HepG2 (cell line): ENCODE measurements around the gene TAAR5. TPM values are rescaled to one million over a fixed set of nuclear protein-coding genes. Genes with fewer than 3 reads are reported as not detected.

ENCODE experiments used
- ATAC-seq: fragments of 200-7000 bp; cut with Tn5 transposase; 3 replicates; pipeline ENCODE4 v1.9.1; 2020; ENCODE audit warnings: mild to moderate bottlenecking, moderate library complexity
- BruUV-seq: library from RNA; stranded (reverse); fragments of 400-500 nt; replicated peaks from 2 replicates; lab custom pipeline; 2021; lab: Mats Ljungman, UMichigan
- CTCF ChIA-PET: fragments of 300-600 bp; formaldehyde crosslinking; extraction: SDS; loops from one replicate; lab custom pipeline; 2021; ENCODE audit warnings: low total read pairs, inconsistent platforms, low intra/inter-chr PET ratio; lab: Yijun Ruan, JAX
- POLR2A ChIA-PET: fragments of 350-600 bp; sonication (Branson Sonifier 250); formaldehyde crosslinking; loops from one replicate; lab custom pipeline; 2020; ENCODE audit warnings: antibody characterized with exemption, inconsistent platforms; lab: Yijun Ruan, JAX
- DNase-seq: peaks from one replicate; pipeline ENCODE4 v3.0.0-alpha.2; 2015; ENCODE audit warnings: low spot score
- FAIRE-seq: peaks from 3 replicates; lab custom pipeline; 2011; peaks lifted over from hg19 to GRCh38; lab: Jason Lieb, UNC
- H2AFZ ChIP-seq: one replicate; pipeline ENCODE4 v1.6.1; 2011; ENCODE audit warnings: low read length, inconsistent platforms
- H3K27ac ChIP-seq: fragments of 300-600 bp; 3 replicates; pipeline ENCODE4 v1.8.0; 2011; ENCODE audit warnings: mixed run types, mild to moderate bottlenecking, mixed read lengths, low read length, inconsistent platforms; ENCODE audit not compliant: insufficient read depth; ENCODE audit errors: extremely low read length
- H3K27me3 ChIP-seq, 2 experiments: fragments of 200-600 bp in 1 of 2; 2 replicates in 1 of 2; 3 replicates in 1 of 2; pipeline versions ENCODE4 v1.6.0 to v1.8.0; 2011; ENCODE audit warnings: low read length in 2 of 2, mild to moderate bottlenecking in 2 of 2, moderate library complexity in 2 of 2, inconsistent platforms in 1 of 2; ENCODE audit not compliant: insufficient read depth in 2 of 2, control insufficient read depth in 1 of 2
- H3K36me3 ChIP-seq, 2 experiments: fragments of 200-600 bp in 1 of 2; replicated peaks in 1 of 2; 2 replicates in 1 of 2; 3 replicates in 1 of 2; pipeline versions ENCODE4 v1.5.1 to v1.8.0; 2011; ENCODE audit warnings: low read length in 2 of 2, inconsistent platforms in 1 of 2; ENCODE audit not compliant: insufficient read depth in 2 of 2, control insufficient read depth in 1 of 2
- H3K4me1 ChIP-seq: 2 replicates; pipeline ENCODE4 v1.5.1; 2012; ENCODE audit warnings: low read length, inconsistent platforms; ENCODE audit not compliant: insufficient read depth
- H3K4me2 ChIP-seq: 2 replicates; pipeline ENCODE4 v1.6.0; 2011; ENCODE audit warnings: low read depth, low read length, inconsistent platforms
- H3K4me3 ChIP-seq, 3 experiments: fragments of 200-600 bp in 1 of 3; sonication (generic), shearing (Covaris generic) in 1 of 3; replicated peaks in 1 of 3; 2 replicates each; pipeline ENCODE4 v1.5.1; 2011 to 2016; ENCODE audit warnings: low read length in 3 of 3, inconsistent platforms in 2 of 3, low read depth in 2 of 3, mild to moderate bottlenecking in 2 of 3, control low read depth in 1 of 3, mixed read lengths in 1 of 3; ENCODE audit not compliant: insufficient read depth in 1 of 3
- H3K79me2 ChIP-seq: one replicate; pipeline ENCODE4 v1.6.1; 2011; ENCODE audit warnings: low read length, inconsistent platforms; ENCODE audit not compliant: insufficient read depth
- H3K9ac ChIP-seq: 2 replicates; pipeline ENCODE4 v1.6.0; 2011; ENCODE audit warnings: mild to moderate bottlenecking, low read depth, low read length, inconsistent platforms; ENCODE audit not compliant: insufficient read depth
- H3K9me3 ChIP-seq: 2 replicates; pipeline ENCODE4 v1.5.1; 2012; ENCODE audit warnings: mild to moderate bottlenecking, low read length
- H4K20me1 ChIP-seq: 2 replicates; pipeline ENCODE4 v1.6.0; 2011; ENCODE audit warnings: inconsistent platforms, mild to moderate bottlenecking, low read length, moderate library complexity; ENCODE audit not compliant: insufficient read depth
- BRD4 ChIP-seq: sonication (generic); formaldehyde crosslinking; IDR thresholded peaks from 2 replicates; pipeline ENCODE4 v1.4.0; 2020; ENCODE audit warnings: missing genetic modification reagents
- CEBPB ChIP-seq: IDR thresholded peaks from 2 replicates; pipeline ENCODE4 v1.6.1; 2011; ENCODE audit warnings: low read depth, low read length, improper control_type of control experiment, borderline replicate concordance
- IRF1 ChIP-seq: sonication (generic); formaldehyde crosslinking; IDR thresholded peaks from 2 replicates; pipeline ENCODE4 v1.4.0; 2020; ENCODE audit warnings: low read depth, mild to moderate bottlenecking, missing genetic modification reagents
- PATZ1 ChIP-seq: sonication (generic); formaldehyde crosslinking; IDR thresholded peaks from 2 replicates; pipeline ENCODE4 v1.4.0; 2020; ENCODE audit warnings: missing genetic modification reagents
- RFX1 ChIP-seq: fragments of 450-650 bp; IDR thresholded peaks from 2 replicates; pipeline ENCODE4 v1.6.1; 2017
- SSRP1 ChIP-seq: IDR thresholded peaks from 2 replicates; pipeline ENCODE4 v1.6.1; 2016; ENCODE audit warnings: control low read depth
- WGBS: methylation state at CpG from one replicate; pipeline ENCODE4 v1.1.6; 2017; ENCODE audit warnings: low lambda C conversion rate; 5-methylcytosine and 5-hydroxymethylcytosine counted together
- in situ Hi-C: cut with HindIII; loops from 2 replicates; pipeline ENCODE4 v1.10.0; 2017; ENCODE audit warnings: low pct_unique_long_range_greater_than_20kb; ENCODE audit not compliant: extremely low pct_ligation_motif_present
- intact Hi-C: fragments of 100-400 bp; cut with micrococcal nuclease; formaldehyde crosslinking; loops from one replicate; pipeline ENCODE4 v1.10.0; 2022; ENCODE audit not compliant: unreplicated experiment
- polyA plus RNA-seq, 8 experiments: library from polyadenylated mRNA; depleted of rRNA in 3 of 8; stranded (reverse) in 7 of 8; unstranded in 1 of 8; fragments of >200 nt; fragmentation: Illumina TruSeq in 4 of 8; extraction: Trizol in 4 of 8; gene quantifications; 2 replicates each; pipeline versions ENCODE4 v1.2.1 to v1.2.3, GENCODE V29; 2011 to 2016; ENCODE audit warnings: low read depth in 4 of 8, missing spikeins in 1 of 8, mixed read lengths in 1 of 8; ENCODE audit not compliant: insufficient read depth in 1 of 8
- total RNA-seq, 5 experiments: library from RNA; depleted of rRNA; stranded (reverse); fragments of >200 nt; fragmentation: Illumina TruSeq; extraction: Trizol; gene quantifications; 2 replicates each; pipeline ENCODE4 v1.2.3, GENCODE V29; 2016; ENCODE audit warnings: low read depth in 1 of 5
- TF ChIP-seq, protein P1 (sequence below): sonication (generic); formaldehyde crosslinking; IDR thresholded peaks from 2 replicates; pipeline ENCODE4 v1.4.0; 2020; ENCODE audit warnings: missing genetic modification reagents
- TF ChIP-seq, protein P2 (sequence below): sonication (generic); formaldehyde crosslinking; IDR thresholded peaks from 2 replicates; pipeline ENCODE4 v1.4.0; 2020; ENCODE audit warnings: mild to moderate bottlenecking, missing genetic modification reagents, borderline replicate concordance
- TF ChIP-seq, protein P3 (sequence below): sonication (generic); formaldehyde crosslinking; IDR thresholded peaks from 2 replicates; pipeline ENCODE4 v1.4.0; 2020; ENCODE audit warnings: mild to moderate bottlenecking, missing genetic modification reagents

The TAAR5 gene
- total and polyA plus RNA-seq, 2 of the 13 experiments (the other 11 are each of a cell fraction or from before 2014, with no cell fraction given): not detected

- H3K9ac ChIP-seq: no peak overlapping the region
- H3K36me3 ChIP-seq: no peaks in the 10 kb centered on the region
- no TSS peak for BruUV-seq
- H4K20me1 ChIP-seq: no peaks in the 10 kb centered on the region
- in situ Hi-C loops (no loop called here), intact Hi-C loops (no loop called here)
- ATAC-seq (no peak), FAIRE-seq (no peak), DNase-seq (no peak)
- 13% methylated on average over 2 of the region's 2 CpGs for WGBS
- no peak overlapping the region for H3K4me3 ChIP-seq
- H2AFZ ChIP-seq: no peak overlapping the region
- H3K79me2 ChIP-seq: no peaks in the 10 kb centered on the region
- H3K4me2 ChIP-seq: no peak overlapping the region
- H3K27me3 ChIP-seq: no peaks in the 10 kb centered on the region; a peak in 1 of 5 replicates
- ChIA-PET CTCF (no interaction called here), POLR2A (no interaction called here)
- no peaks in the 10 kb centered on the region for H3K9me3 ChIP-seq
- no peaks in the 10 kb centered on the region for H3K4me1 ChIP-seq
- H3K27ac ChIP-seq: no peak overlapping the region
- TF ChIP-seq CEBPB (no peak), SSRP1 (CRISPR knock-in tag) (no peak), PATZ1 (no peak), RFX1 (no peak), IRF1 (CRISPR knock-in tag) (no peak), BRD4 (CRISPR knock-in tag) (no peak)
- TF ChIP-seq, protein P1, sequence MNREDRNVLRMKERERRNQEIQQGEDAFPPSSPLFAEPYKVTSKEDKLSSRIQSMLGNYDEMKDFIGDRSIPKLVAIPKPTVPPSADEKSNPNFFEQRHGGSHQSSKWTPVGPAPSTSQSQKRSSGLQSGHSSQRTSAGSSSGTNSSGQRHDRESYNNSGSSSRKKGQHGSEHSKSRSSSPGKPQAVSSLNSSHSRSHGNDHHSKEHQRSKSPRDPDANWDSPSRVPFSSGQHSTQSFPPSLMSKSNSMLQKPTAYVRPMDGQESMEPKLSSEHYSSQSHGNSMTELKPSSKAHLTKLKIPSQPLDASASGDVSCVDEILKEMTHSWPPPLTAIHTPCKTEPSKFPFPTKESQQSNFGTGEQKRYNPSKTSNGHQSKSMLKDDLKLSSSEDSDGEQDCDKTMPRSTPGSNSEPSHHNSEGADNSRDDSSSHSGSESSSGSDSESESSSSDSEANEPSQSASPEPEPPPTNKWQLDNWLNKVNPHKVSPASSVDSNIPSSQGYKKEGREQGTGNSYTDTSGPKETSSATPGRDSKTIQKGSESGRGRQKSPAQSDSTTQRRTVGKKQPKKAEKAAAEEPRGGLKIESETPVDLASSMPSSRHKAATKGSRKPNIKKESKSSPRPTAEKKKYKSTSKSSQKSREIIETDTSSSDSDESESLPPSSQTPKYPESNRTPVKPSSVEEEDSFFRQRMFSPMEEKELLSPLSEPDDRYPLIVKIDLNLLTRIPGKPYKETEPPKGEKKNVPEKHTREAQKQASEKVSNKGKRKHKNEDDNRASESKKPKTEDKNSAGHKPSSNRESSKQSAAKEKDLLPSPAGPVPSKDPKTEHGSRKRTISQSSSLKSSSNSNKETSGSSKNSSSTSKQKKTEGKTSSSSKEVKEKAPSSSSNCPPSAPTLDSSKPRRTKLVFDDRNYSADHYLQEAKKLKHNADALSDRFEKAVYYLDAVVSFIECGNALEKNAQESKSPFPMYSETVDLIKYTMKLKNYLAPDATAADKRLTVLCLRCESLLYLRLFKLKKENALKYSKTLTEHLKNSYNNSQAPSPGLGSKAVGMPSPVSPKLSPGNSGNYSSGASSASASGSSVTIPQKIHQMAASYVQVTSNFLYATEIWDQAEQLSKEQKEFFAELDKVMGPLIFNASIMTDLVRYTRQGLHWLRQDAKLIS: no peak
- TF ChIP-seq, protein P2, sequence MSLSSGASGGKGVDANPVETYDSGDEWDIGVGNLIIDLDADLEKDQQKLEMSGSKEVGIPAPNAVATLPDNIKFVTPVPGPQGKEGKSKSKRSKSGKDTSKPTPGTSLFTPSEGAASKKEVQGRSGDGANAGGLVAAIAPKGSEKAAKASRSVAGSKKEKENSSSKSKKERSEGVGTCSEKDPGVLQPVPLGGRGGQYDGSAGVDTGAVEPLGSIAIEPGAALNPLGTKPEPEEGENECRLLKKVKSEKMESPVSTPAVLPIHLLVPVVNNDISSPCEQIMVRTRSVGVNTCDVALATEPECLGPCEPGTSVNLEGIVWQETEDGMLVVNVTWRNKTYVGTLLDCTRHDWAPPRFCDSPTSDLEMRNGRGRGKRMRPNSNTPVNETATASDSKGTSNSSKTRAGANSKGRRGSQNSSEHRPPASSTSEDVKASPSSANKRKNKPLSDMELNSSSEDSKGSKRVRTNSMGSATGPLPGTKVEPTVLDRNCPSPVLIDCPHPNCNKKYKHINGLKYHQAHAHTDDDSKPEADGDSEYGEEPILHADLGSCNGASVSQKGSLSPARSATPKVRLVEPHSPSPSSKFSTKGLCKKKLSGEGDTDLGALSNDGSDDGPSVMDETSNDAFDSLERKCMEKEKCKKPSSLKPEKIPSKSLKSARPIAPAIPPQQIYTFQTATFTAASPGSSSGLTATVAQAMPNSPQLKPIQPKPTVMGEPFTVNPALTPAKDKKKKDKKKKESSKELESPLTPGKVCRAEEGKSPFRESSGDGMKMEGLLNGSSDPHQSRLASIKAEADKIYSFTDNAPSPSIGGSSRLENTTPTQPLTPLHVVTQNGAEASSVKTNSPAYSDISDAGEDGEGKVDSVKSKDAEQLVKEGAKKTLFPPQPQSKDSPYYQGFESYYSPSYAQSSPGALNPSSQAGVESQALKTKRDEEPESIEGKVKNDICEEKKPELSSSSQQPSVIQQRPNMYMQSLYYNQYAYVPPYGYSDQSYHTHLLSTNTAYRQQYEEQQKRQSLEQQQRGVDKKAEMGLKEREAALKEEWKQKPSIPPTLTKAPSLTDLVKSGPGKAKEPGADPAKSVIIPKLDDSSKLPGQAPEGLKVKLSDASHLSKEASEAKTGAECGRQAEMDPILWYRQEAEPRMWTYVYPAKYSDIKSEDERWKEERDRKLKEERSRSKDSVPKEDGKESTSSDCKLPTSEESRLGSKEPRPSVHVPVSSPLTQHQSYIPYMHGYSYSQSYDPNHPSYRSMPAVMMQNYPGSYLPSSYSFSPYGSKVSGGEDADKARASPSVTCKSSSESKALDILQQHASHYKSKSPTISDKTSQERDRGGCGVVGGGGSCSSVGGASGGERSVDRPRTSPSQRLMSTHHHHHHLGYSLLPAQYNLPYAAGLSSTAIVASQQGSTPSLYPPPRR (CRISPR knock-in tag): no peak
- TF ChIP-seq, protein P3, sequence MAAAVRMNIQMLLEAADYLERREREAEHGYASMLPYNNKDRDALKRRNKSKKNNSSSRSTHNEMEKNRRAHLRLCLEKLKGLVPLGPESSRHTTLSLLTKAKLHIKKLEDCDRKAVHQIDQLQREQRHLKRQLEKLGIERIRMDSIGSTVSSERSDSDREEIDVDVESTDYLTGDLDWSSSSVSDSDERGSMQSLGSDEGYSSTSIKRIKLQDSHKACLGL (CRISPR knock-in tag): no peak
Observed at GRCh38 chr6:132592855-132593254, 3.3 kb upstream of the TAAR5 start.
